ENCODE results near the gene SLX4IP. TPM values are rescaled to one million over a fixed set of nuclear protein-coding genes. Genes with fewer than 3 reads are reported as not detected.

Gene SLX4IP
- total RNA-seq, 4 donors from 2014 or later = 2.0 to 3.4 (median 3.3) TPM

DNA sequence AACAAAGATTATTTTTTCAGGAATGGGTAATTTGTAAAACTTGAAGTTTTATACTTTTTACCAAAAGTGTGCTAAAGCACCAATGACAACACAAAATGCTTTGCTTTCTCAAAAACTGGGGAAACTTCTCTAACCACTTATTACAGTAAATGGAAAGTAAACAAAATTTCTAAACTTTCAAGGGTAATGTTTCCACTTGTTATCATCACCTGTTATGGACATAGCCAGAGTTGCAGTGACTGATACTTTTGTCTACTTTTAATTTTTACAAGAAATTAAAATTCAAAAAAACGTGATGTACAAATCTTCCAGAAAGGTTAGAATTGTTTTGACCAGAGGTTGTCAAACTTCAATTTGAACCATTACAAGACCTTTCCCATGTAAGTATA lies 138.8 kb downstream of the SLX4IP start:
- DNase-seq (ENCODE audit: low spot score) (no peak), ATAC-seq (ENCODE audit: low FRiP score) (no peak)
- TF ChIP-seq, protein P1, sequence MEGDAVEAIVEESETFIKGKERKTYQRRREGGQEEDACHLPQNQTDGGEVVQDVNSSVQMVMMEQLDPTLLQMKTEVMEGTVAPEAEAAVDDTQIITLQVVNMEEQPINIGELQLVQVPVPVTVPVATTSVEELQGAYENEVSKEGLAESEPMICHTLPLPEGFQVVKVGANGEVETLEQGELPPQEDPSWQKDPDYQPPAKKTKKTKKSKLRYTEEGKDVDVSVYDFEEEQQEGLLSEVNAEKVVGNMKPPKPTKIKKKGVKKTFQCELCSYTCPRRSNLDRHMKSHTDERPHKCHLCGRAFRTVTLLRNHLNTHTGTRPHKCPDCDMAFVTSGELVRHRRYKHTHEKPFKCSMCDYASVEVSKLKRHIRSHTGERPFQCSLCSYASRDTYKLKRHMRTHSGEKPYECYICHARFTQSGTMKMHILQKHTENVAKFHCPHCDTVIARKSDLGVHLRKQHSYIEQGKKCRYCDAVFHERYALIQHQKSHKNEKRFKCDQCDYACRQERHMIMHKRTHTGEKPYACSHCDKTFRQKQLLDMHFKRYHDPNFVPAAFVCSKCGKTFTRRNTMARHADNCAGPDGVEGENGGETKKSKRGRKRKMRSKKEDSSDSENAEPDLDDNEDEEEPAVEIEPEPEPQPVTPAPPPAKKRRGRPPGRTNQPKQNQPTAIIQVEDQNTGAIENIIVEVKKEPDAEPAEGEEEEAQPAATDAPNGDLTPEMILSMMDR (IDR thresholded peaks at IDR 0.05) = no peak

DNA sequence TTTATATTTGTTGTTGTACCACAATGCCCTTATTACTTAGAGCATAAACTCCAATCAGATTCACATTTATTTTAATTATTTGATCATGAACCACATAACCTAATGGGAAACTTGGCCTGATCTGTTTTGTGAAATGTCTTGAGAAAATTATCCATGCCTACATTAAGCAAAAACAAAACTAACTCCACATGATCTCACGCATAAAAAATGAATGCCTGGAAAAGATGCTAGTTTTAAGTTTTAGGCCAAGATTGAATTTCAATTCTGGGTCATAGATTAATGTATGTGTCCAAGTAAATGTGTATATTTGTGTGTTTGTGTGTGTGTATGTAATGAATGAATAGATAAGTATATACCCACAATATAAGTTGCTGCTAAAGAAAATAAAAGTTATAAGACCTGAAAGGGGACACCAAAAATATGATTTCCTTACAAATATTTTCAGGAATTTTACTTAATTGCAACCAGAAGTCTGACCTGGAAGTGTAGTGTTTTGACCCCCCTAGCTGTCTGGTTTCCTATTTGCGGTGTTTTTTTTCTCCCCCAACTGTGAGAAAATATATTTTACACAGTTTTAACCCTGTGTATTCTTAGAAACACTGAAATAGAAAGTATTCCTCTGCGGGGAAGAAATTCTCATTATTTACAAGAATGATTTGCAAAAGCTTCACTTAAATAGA lies 141.4 kb downstream of the SLX4IP start:
- DNase-seq (ENCODE audit: low spot score) (no peak), ATAC-seq (ENCODE audit: low FRiP score) (no peak)
- TF ChIP-seq, protein P1 (IDR thresholded peaks at IDR 0.05) = no peak

DNA sequence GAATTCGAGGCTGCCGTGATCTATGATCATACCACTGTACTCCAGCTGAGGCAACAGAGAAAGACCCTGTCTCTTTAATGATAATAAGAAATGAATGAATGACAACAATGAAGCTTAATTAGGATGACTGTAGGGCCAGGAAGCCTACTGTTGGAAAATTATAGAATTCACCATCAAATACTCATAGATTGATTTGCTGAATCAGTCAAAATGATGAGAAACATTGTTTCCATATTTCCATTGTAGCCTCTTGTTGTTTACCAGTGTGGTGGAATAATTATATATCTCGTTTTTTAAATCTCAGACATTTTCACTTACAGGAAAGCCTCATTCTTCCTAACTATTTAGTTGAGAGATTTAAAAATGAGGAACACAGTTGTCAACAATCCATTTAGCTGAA lies 142.5 kb downstream of the SLX4IP start:
- no peak for DNase-seq (ENCODE audit: low spot score)
- TF ChIP-seq, protein P1 (IDR thresholded peaks at IDR 0.05) = no peak
- no peak for ATAC-seq (ENCODE audit: low FRiP score)

DNA sequence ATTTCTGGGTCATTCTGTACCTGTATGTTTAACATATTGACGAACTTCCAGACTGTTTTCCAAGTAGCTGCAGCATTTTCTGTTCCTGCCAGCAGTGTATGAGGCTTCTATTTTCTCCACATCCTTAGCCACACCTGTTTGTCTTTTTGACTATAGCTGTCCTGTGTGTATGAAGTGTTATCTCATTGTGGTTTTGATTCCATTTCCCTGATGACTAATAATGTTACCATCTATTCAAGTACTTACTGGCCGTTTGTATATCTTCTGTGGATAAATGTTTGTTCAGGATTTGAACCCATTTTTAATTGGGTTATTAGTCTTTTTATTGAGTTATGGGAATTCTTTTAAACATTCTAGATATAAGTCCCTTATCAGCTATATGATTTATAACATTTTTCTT lies 143.5 kb downstream of the SLX4IP start:
- DNase-seq (ENCODE audit: low spot score) = no peak
- TF ChIP-seq, protein P1 (IDR thresholded peaks at IDR 0.05) = no peak
- ATAC-seq (ENCODE audit: low FRiP score) = no peak

DNA sequence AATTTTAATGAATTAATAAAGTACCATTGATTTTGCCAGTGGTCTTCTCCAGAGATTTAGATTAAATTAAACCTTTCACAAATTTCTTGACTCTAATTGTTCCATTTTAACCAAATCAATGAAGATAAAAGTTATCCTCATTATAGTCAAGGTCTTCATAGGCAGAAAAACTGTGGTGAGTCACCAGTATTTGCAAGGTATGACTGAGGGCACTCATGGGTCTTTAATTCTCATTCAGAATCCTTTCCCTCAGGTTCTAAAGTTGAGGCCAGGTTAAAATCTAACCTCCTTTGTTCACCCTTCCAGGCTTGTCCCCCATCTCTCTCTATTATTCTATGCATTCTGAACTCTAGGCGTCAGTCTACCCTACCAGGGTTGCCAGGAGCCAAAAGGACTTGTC lies 144.8 kb downstream of the SLX4IP start:
- no peak for ATAC-seq (ENCODE audit: low FRiP score)
- TF ChIP-seq, protein P1 (IDR thresholded peaks at IDR 0.05) = no peak
- no peak for DNase-seq (ENCODE audit: low spot score)

DNA sequence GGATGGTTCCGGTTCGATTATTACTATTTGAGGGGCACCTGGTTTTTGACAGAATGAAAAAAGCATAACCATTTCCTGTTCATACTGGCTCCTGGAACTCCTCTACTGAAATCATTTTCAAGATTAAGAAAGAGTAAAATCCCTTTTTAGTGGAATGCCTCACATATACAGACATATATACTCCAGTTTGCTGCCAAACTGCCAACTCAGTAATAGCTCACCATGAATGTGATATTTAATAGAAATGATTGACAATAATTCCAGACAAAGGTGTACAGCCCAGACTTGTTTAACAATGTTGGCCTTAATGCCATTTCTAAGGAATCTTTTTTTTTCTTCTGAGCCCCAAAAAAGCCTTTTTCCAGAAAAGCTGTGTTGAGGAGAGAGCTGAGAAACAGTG lies 145.6 kb downstream of the SLX4IP start:
- TF ChIP-seq, protein P1 (IDR thresholded peaks at IDR 0.05) = no peak
- DNase-seq (ENCODE audit: low spot score) (no peak), ATAC-seq (ENCODE audit: low FRiP score) (no peak)

DNA sequence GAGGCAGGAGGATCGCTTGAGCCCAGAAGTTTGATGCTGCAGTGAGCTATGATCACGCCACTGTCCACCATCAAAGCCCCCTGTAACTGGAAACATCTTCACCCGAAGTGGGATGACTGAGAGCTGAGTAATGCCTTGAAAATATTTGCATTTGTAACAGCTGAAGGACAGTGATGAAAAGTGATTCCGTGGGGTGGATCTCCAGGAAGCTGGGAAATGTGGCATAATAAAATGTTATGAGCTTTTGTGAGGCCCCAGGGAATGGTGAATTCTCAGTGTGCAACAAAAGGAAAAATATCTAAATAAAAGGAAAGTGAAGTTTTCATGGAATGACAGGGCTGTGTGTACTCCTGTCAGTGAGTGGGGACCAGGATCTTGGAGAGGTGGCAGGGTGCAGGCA lies 146.7 kb downstream of the SLX4IP start:
- TF ChIP-seq, protein P1 (IDR thresholded peaks at IDR 0.05) = no peak
- ATAC-seq (ENCODE audit: low FRiP score) = no peak
- no peak for DNase-seq (ENCODE audit: low spot score)
